ENCODE data around the gene CCDC157. TPM values are rescaled to one million over a fixed set of nuclear protein-coding genes. Genes with fewer than 3 reads are reported as not detected.

CCDC157 gene
- total RNA-seq, 1 experiment from 2014 or later = 5.5 TPM

DNA sequence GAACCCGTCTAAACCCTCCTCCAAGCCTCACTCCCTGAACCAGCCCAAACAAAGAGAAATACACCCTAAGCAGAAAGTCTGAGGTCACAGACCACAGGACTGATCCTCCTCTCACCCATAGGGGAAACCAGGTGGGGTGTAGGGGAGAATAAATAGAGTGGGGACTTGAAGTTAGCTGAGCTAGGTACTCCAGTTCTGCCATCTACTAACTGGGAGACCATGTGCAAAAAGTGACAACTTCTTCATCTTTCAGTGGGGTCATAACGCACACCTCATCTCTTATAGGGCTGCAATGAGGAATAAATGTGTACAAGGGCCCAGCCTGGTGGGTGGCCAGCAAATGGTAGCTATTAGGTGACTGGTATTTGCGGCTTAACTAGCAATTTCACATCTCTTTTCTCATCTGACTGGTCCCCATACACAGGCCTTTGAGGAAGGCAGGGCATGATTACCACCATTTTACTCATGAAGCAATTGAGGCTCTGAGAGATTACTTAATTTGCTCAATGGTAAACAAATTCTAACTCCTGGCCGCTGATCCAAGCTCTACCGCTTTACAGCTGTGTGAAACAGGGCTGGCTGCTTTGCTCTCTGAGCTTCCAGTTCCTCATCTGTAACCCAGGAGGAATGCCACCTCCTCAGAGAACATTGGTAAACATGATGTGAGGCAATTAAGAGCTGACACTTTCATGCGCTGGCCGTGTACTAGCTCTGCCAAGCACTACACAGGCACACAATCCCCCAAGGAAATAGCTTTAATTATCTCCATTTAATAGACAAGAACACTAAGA is 46.7 kb upstream of the CCDC157 start:
- BruUV-seq (replicated peaks) = no TSS peak
- peaks cover 92% of the 10 kb centered on the region for H3K4me1 Mint-ChIP-seq (ENCODE audit: low read depth, unreplicated experiment)
- H3K27me3 Mint-ChIP-seq (ENCODE audit: unreplicated experiment) = no peaks in the 10 kb centered on the region
- no peak overlapping the region for H3K4me3 Mint-ChIP-seq (ENCODE audit: low read depth, unreplicated experiment)
- DNase-seq = no peak
- TF ChIP-seq CTCF (IDR thresholded peaks at IDR 0.05; ENCODE audit: unreplicated experiment) = no peak
- no peak overlapping the region for H3K27ac Mint-ChIP-seq (ENCODE audit: unreplicated experiment)
- no peaks in the 10 kb centered on the region for H3K9me3 Mint-ChIP-seq (ENCODE audit: low read depth, unreplicated experiment)
- intact Hi-C loops (cut with micrococcal nuclease; ENCODE audit: unreplicated experiment) = no loop called here
- peaks cover 8% of the 10 kb centered on the region for H3K36me3 Mint-ChIP-seq (ENCODE audit: insufficient read depth, unreplicated experiment)
- CTCF ChIA-PET = interaction anchor here (0.7 to 1.0 kb wide), 2 partner anchors 12 to 22 kb away, joined by 3 to 7 read pairs; no protein-coding TSS in a partner anchor

DNA sequence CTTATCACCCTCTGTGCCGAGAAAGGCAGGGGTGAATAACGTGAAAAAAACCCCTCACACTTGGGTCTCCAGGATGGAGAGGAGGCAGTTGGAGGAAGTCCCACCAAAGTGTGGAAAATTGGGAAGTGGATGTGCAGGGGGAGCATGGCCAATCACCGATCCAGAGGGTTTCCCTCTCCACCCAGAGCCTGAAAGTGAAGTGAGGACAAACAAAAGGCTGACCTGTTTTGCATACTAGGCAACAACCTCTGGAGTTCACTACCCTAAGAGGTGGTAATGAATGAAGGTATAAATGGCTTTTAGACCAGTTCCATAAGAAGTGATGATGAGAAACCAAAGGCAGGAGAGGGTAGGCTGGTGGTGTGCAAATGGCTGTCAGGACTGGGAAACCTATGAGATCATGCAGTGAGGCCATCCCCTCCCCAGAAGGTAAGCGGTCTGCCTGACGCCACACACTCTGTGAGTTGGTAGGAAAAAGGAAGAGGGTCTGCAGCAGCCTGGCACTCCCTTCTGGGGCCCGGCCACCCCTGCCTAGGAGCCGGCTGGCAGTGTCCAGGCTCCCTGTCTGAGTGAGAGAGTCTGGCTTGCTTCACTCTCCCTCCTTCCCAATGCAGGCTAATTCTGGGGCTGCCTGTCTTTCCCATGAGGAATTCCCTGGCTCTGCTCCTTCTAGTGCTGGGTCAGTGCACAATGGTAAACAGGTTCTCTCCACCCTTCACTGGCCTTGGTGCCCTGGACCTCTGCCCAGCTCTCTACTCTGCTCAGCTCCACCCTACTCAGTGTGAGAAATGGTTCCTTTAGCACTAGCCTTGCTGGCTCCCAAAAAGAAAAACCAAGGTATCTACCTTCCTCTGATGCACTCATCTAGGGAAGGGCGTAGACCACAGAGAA is 45.7 kb upstream of the CCDC157 start:
- intact Hi-C loops (cut with micrococcal nuclease; ENCODE audit: unreplicated experiment) = no loop called here
- H3K4me3 Mint-ChIP-seq (ENCODE audit: low read depth, unreplicated experiment) = no peak overlapping the region
- H3K36me3 Mint-ChIP-seq (ENCODE audit: insufficient read depth, unreplicated experiment) = peaks cover 8% of the 10 kb centered on the region
- no peak for TF ChIP-seq CTCF (IDR thresholded peaks at IDR 0.05; ENCODE audit: unreplicated experiment)
- CTCF ChIA-PET = interaction anchor here (0.7 to 0.9 kb wide), 2 partner anchors 13 to 23 kb away, joined by 3 read pairs; no protein-coding TSS in a partner anchor
- no peaks in the 10 kb centered on the region for H3K9me3 Mint-ChIP-seq (ENCODE audit: low read depth, unreplicated experiment)
- peaks cover 92% of the 10 kb centered on the region for H3K4me1 Mint-ChIP-seq (ENCODE audit: low read depth, unreplicated experiment)
- DNase-seq = no peak
- no peak overlapping the region for H3K27ac Mint-ChIP-seq (ENCODE audit: unreplicated experiment)
- no peaks in the 10 kb centered on the region for H3K27me3 Mint-ChIP-seq (ENCODE audit: unreplicated experiment)
- BruUV-seq (replicated peaks) = no TSS peak

- peak overlapping the region; percentile 5 for H3K27ac Mint-ChIP-seq (ENCODE audit: unreplicated experiment)
Observed at GRCh38 chr22:30312053-30312452, 44.8 kb upstream of the CCDC157 start.

More at GRCh38 chr22:30312053-30312452, 44.8 kb upstream of the CCDC157 start:
- CTCF ChIA-PET = interaction anchor here (0.9 kb wide), 1 partner anchor 14 kb away, joined by 3 read pairs; no protein-coding TSS in a partner anchor
- no peak for DNase-seq
- peaks cover 82% of the 10 kb centered on the region for H3K4me1 Mint-ChIP-seq (ENCODE audit: low read depth, unreplicated experiment)
- peaks cover 8% of the 10 kb centered on the region for H3K36me3 Mint-ChIP-seq (ENCODE audit: insufficient read depth, unreplicated experiment)
- no peaks in the 10 kb centered on the region for H3K9me3 Mint-ChIP-seq (ENCODE audit: low read depth, unreplicated experiment)
- TF ChIP-seq CTCF (IDR thresholded peaks at IDR 0.05; ENCODE audit: unreplicated experiment) = no peak
- no peaks in the 10 kb centered on the region for H3K27me3 Mint-ChIP-seq (ENCODE audit: unreplicated experiment)
- no peak overlapping the region for H3K4me3 Mint-ChIP-seq (ENCODE audit: low read depth, unreplicated experiment)
- no TSS peak for BruUV-seq (replicated peaks)
- intact Hi-C loops (cut with micrococcal nuclease; ENCODE audit: unreplicated experiment) = no loop called here
